NT2/D1 (cell line): ENCODE data around the gene RBM38.

Experiments used
- SUZ12 ChIP-seq: IDR thresholded peaks from 2 replicates; pipeline ENCODE4 v1.6.1; 2011; ENCODE audit not compliant: insufficient read length, insufficient read depth; ENCODE audit errors: extremely low read depth
- ZNF274 ChIP-seq: IDR thresholded peaks from 2 replicates; pipeline ENCODE4 v1.6.1; 2011; ENCODE audit warnings: mild to moderate bottlenecking, low read depth, low read length

DNA sequence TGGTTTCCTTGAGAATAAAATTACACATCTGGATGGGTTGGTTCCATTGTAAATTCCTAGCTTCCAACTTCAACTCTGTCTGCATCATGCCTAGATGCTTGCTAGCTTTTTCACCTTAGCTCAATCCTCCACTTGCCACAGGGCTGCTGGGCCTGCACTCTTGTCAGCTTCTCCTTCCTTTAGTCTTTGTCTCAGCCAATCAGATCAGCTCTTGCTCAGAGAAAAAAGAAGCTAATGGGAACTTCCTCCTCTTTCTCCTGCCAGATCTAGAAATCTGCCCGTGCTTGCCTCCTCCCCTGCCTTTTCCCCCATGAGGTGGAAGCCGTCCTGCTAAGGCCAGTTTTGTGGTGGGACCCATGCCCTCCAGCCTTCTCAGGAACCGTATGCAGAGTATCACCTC, 21.6 kb upstream of the RBM38 start:
- TF ChIP-seq ZNF274, result no peak
- TF ChIP-seq SUZ12, result no peak
